WTC11 (cell line): ENCODE data around the gene DCLK2. TPM values are rescaled to one million over a fixed set of nuclear protein-coding genes. Genes with fewer than 3 reads are reported as not detected.

Experiments
- ATAC-seq: fragments of 200-7000 bp; cut with Tn5 transposase; 2 replicates; pipeline ENCODE4 v1.10.0; 2021; ENCODE audit warnings: mild to moderate bottlenecking, moderate library complexity
- CTCF ChIA-PET: fragments of 300-600 bp; sonication (Branson Sonifier 250); formaldehyde crosslinking; loops from one replicate; lab custom pipeline; 2021; ENCODE audit warnings: antibody characterized with exemption; lab: Charles Lee
- POLR2A ChIA-PET: fragments of 350-600 bp; sonication (Branson Sonifier 250); formaldehyde crosslinking; loops from one replicate; lab custom pipeline; 2021; ENCODE audit warnings: antibody characterized with exemption; lab: Charles Lee
- DNase-seq: peaks from one replicate; pipeline ENCODE4 v3.0.0; 2021; ENCODE audit warnings: low spot score
- H3K27ac Mint-ChIP-seq: 2 replicates; pipeline ENCODE4 v1.8.0; 2021; ENCODE audit warnings: mixed read lengths
- H3K27me3 Mint-ChIP-seq: 2 replicates; pipeline ENCODE4 v1.8.0; 2021; ENCODE audit warnings: low read depth, mild to moderate bottlenecking, moderate library complexity, mixed read lengths
- H3K36me3 Mint-ChIP-seq: 2 replicates; pipeline ENCODE4 v1.8.0; 2021; ENCODE audit warnings: mixed read lengths
- H3K4me1 Mint-ChIP-seq: 2 replicates; pipeline ENCODE4 v1.8.0; 2022; ENCODE audit warnings: mixed read lengths
- H3K4me3 Mint-ChIP-seq: 2 replicates; pipeline ENCODE4 v1.8.0; 2021; ENCODE audit warnings: mild to moderate bottlenecking, moderate library complexity, mixed read lengths
- H3K9me3 Mint-ChIP-seq: 2 replicates; pipeline ENCODE4 v1.8.0; 2021; ENCODE audit warnings: mixed read lengths
- CTCF ChIP-seq: fragments of 200-600 bp; IDR thresholded peaks from 2 replicates; pipeline ENCODE4 v1.8.0; 2022; ENCODE audit warnings: antibody characterized with exemption
- ELF4 ChIP-seq: sonication (generic); formaldehyde crosslinking; IDR thresholded peaks from 2 replicates; pipeline ENCODE4 v1.8.1; 2022; ENCODE audit warnings: low read depth, mild to moderate bottlenecking, moderate library complexity, missing genetic modification reagents
- ERG ChIP-seq: fragments of 250-450 bp; sonication (Bioruptor Pico); IDR thresholded peaks from 2 replicates; pipeline ENCODE4 v1.8.0; 2021; ENCODE audit warnings: mild to moderate bottlenecking
- ETV6 ChIP-seq: sonication (generic); formaldehyde crosslinking; IDR thresholded peaks from 2 replicates; pipeline ENCODE4 v1.8.1; 2022; ENCODE audit warnings: mild to moderate bottlenecking, missing genetic modification reagents
- FOXP1 ChIP-seq: sonication (generic); formaldehyde crosslinking; IDR thresholded peaks from 2 replicates; pipeline ENCODE4 v1.8.0; 2022; ENCODE audit warnings: missing genetic modification reagents, mild to moderate bottlenecking, moderate library complexity, borderline replicate concordance
- GTF2I ChIP-seq: fragments of 250-450 bp; sonication (Bioruptor Pico); conservative IDR thresholded peaks from 2 replicates; pipeline ENCODE4 v1.4.0; 2021; ENCODE audit warnings: mild to moderate bottlenecking
- HMGXB4 ChIP-seq: sonication (generic); formaldehyde crosslinking; IDR thresholded peaks from 2 replicates; pipeline ENCODE4 v1.8.1; 2023; ENCODE audit warnings: mild to moderate bottlenecking, moderate library complexity, missing genetic modification reagents
- JUN ChIP-seq: sonication (generic); formaldehyde crosslinking; IDR thresholded peaks from 2 replicates; pipeline ENCODE4 v1.8.0; 2023; ENCODE audit warnings: mild to moderate bottlenecking, missing genetic modification reagents
- NFE2L1 ChIP-seq: sonication (generic); formaldehyde crosslinking; IDR thresholded peaks from 2 replicates; pipeline ENCODE4 v1.8.1; 2023; ENCODE audit warnings: missing genetic modification reagents
- NR2C2 ChIP-seq: sonication (generic); formaldehyde crosslinking; IDR thresholded peaks from 2 replicates; pipeline ENCODE4 v1.8.0; 2022; ENCODE audit warnings: mild to moderate bottlenecking, missing genetic modification reagents
- SOX15 ChIP-seq: fragments of 250-450 bp; sonication (Bioruptor Pico); IDR thresholded peaks from 2 replicates; pipeline ENCODE4 v1.9.0; 2021; ENCODE audit warnings: mild to moderate bottlenecking
- TP53 ChIP-seq: sonication (generic); formaldehyde crosslinking; IDR thresholded peaks from 2 replicates; pipeline ENCODE4 v1.8.1; 2023; ENCODE audit warnings: mild to moderate bottlenecking, missing genetic modification reagents
- ZNF138 ChIP-seq: sonication (generic); formaldehyde crosslinking; conservative IDR thresholded peaks from 2 replicates; pipeline ENCODE4 v1.8.1; 2022; ENCODE audit warnings: mild to moderate bottlenecking, moderate library complexity, missing genetic modification reagents
- ZNF232 ChIP-seq: sonication (generic); formaldehyde crosslinking; IDR thresholded peaks from 2 replicates; pipeline ENCODE4 v1.8.0; 2022; ENCODE audit warnings: mild to moderate bottlenecking, missing genetic modification reagents
- total RNA-seq: library from RNA; stranded (reverse); gene quantifications from 3 replicates; pipeline ENCODE4 v1.2.3, GENCODE V29; 2021
- TF ChIP-seq, protein P1 (sequence below): fragments of 250-450 bp; sonication (Bioruptor Pico); IDR thresholded peaks from 2 replicates; pipeline ENCODE4 v1.9.0; 2021; ENCODE audit warnings: moderate library complexity, mild to moderate bottlenecking, inconsistent platforms, borderline replicate concordance
- TF ChIP-seq, protein P2 (sequence below): fragments of 250-450 bp; sonication (Bioruptor Pico); IDR thresholded peaks from 2 replicates; pipeline ENCODE4 v1.9.0; 2021; ENCODE audit warnings: mild to moderate bottlenecking
- TF ChIP-seq, protein P3 (sequence below): sonication (generic); formaldehyde crosslinking; IDR thresholded peaks from 2 replicates; pipeline ENCODE4 v1.8.0; 2023; ENCODE audit warnings: missing genetic modification reagents, mild to moderate bottlenecking, borderline replicate concordance
- TF ChIP-seq, protein P4 (sequence below): sonication (generic); formaldehyde crosslinking; IDR thresholded peaks from 2 replicates; pipeline ENCODE4 v1.8.1; 2023; ENCODE audit warnings: mild to moderate bottlenecking, missing genetic modification reagents, borderline replicate concordance

DCLK2 gene
- total RNA-seq, 1 experiment from 2014 or later = 0.17 TPM

GRCh38 chr4:150297861-150298474, 219.7 kb downstream of the DCLK2 start:
- POLR2A ChIA-PET = no interaction called here
- Mint-ChIP-seq H3K4me3 (no peak overlapping the region), H3K27ac (no peak overlapping the region), H3K9me3 (no peaks in the 10 kb centered on the region), H3K36me3 (no peaks in the 10 kb centered on the region), H3K27me3 (no peaks in the 10 kb centered on the region), H3K4me1 (no peaks in the 10 kb centered on the region)
- no peak for TF ChIP-seq ETV6 (CRISPR knock-in tag)
- TF ChIP-seq, protein P1, sequence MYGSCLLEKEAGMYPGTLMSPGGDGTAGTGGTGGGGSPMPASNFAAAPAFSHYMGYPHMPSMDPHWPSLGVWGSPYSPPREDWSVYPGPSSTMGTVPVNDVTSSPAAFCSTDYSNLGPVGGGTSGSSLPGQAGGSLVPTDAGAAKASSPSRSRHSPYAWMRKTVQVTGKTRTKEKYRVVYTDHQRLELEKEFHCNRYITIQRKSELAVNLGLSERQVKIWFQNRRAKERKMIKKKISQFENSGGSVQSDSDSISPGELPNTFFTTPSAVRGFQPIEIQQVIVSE = no peak
- peak; percentile 47; the same call in 1 of the 2 replicates for TF ChIP-seq CTCF
- TF ChIP-seq FOXP1 (CRISPR knock-in tag) = no peak
- no peak for TF ChIP-seq GTF2I (CRISPR knock-in tag)
- no peak for TF ChIP-seq ZNF232 (CRISPR knock-in tag)
- ATAC-seq (0 out of 2 replicates have a peak, but pooled peaks have one; percentile 41), DNase-seq (peak; percentile 40)
- CTCF ChIA-PET = interaction anchor here (1.1 to 1.6 kb wide), 3 partner anchors 40 to 569 kb away, joined by 3 to 6 read pairs (median 4); no protein-coding TSS in a partner anchor

DNA sequence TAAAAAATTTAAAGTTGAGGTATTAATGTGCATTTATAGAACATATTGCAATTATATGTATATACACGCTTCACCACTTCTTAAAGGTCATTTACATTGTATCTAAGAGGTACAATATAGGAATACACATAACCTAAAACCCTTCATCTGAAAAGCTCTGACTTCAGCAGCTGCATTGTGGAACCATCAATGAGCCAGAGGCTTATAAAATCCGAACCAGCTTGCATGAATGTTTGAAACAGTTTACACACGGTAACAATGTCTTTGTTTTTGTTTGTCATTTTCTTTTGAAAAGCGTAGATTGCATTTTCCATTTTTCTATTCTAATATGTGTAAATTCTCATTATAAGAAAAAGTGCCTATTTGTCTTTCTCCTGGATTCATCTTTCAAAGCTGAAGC, 221.6 kb downstream of the DCLK2 start:
- Mint-ChIP-seq H3K4me3 (no peak overlapping the region), H3K27ac (no peak overlapping the region), H3K36me3 (no peaks in the 10 kb centered on the region), H3K27me3 (no peaks in the 10 kb centered on the region), H3K9me3 (no peaks in the 10 kb centered on the region), H3K4me1 (peaks cover 2% of the 10 kb centered on the region)
- ChIA-PET POLR2A (no interaction called here), CTCF (interaction anchor here (1.4 kb wide), 1 partner anchor 567 kb away, joined by 6 read pairs; no protein-coding TSS in a partner anchor)
- DNase-seq (no peak), ATAC-seq (no peak)
- no peak for TF ChIP-seq SOX15 (CRISPR knock-in tag)
- TF ChIP-seq ELF4 (CRISPR knock-in tag) = no peak
- TF ChIP-seq, protein P2, sequence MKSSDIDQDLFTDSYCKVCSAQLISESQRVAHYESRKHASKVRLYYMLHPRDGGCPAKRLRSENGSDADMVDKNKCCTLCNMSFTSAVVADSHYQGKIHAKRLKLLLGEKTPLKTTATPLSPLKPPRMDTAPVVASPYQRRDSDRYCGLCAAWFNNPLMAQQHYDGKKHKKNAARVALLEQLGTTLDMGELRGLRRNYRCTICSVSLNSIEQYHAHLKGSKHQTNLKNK (CRISPR knock-in tag) = no peak
- TF ChIP-seq ERG (CRISPR knock-in tag) = no peak
- no peak for TF ChIP-seq ZNF138 (CRISPR knock-in tag)
- no peak for TF ChIP-seq NFE2L1
- no peak for TF ChIP-seq NR2C2 (CRISPR knock-in tag)
- TF ChIP-seq HMGXB4 (CRISPR knock-in tag) = no peak
- TF ChIP-seq, protein P3, sequence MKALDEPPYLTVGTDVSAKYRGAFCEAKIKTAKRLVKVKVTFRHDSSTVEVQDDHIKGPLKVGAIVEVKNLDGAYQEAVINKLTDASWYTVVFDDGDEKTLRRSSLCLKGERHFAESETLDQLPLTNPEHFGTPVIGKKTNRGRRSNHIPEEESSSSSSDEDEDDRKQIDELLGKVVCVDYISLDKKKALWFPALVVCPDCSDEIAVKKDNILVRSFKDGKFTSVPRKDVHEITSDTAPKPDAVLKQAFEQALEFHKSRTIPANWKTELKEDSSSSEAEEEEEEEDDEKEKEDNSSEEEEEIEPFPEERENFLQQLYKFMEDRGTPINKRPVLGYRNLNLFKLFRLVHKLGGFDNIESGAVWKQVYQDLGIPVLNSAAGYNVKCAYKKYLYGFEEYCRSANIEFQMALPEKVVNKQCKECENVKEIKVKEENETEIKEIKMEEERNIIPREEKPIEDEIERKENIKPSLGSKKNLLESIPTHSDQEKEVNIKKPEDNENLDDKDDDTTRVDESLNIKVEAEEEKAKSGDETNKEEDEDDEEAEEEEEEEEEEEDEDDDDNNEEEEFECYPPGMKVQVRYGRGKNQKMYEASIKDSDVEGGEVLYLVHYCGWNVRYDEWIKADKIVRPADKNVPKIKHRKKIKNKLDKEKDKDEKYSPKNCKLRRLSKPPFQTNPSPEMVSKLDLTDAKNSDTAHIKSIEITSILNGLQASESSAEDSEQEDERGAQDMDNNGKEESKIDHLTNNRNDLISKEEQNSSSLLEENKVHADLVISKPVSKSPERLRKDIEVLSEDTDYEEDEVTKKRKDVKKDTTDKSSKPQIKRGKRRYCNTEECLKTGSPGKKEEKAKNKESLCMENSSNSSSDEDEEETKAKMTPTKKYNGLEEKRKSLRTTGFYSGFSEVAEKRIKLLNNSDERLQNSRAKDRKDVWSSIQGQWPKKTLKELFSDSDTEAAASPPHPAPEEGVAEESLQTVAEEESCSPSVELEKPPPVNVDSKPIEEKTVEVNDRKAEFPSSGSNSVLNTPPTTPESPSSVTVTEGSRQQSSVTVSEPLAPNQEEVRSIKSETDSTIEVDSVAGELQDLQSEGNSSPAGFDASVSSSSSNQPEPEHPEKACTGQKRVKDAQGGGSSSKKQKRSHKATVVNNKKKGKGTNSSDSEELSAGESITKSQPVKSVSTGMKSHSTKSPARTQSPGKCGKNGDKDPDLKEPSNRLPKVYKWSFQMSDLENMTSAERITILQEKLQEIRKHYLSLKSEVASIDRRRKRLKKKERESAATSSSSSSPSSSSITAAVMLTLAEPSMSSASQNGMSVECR (CRISPR knock-in tag) = no peak
- TF ChIP-seq JUN (CRISPR knock-in tag) = no peak
- TF ChIP-seq, protein P4, sequence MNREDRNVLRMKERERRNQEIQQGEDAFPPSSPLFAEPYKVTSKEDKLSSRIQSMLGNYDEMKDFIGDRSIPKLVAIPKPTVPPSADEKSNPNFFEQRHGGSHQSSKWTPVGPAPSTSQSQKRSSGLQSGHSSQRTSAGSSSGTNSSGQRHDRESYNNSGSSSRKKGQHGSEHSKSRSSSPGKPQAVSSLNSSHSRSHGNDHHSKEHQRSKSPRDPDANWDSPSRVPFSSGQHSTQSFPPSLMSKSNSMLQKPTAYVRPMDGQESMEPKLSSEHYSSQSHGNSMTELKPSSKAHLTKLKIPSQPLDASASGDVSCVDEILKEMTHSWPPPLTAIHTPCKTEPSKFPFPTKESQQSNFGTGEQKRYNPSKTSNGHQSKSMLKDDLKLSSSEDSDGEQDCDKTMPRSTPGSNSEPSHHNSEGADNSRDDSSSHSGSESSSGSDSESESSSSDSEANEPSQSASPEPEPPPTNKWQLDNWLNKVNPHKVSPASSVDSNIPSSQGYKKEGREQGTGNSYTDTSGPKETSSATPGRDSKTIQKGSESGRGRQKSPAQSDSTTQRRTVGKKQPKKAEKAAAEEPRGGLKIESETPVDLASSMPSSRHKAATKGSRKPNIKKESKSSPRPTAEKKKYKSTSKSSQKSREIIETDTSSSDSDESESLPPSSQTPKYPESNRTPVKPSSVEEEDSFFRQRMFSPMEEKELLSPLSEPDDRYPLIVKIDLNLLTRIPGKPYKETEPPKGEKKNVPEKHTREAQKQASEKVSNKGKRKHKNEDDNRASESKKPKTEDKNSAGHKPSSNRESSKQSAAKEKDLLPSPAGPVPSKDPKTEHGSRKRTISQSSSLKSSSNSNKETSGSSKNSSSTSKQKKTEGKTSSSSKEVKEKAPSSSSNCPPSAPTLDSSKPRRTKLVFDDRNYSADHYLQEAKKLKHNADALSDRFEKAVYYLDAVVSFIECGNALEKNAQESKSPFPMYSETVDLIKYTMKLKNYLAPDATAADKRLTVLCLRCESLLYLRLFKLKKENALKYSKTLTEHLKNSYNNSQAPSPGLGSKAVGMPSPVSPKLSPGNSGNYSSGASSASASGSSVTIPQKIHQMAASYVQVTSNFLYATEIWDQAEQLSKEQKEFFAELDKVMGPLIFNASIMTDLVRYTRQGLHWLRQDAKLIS (CRISPR knock-in tag) = no peak
- no peak for TF ChIP-seq TP53 (CRISPR knock-in tag)
